Measurements from ENCODE around the gene HNRNPDL.
"Not testable (repeated sequence)": the region's sequence is repeated elsewhere in the genome, so short reads cannot be mapped to it uniquely, and the experiment has no call there.

DNA sequence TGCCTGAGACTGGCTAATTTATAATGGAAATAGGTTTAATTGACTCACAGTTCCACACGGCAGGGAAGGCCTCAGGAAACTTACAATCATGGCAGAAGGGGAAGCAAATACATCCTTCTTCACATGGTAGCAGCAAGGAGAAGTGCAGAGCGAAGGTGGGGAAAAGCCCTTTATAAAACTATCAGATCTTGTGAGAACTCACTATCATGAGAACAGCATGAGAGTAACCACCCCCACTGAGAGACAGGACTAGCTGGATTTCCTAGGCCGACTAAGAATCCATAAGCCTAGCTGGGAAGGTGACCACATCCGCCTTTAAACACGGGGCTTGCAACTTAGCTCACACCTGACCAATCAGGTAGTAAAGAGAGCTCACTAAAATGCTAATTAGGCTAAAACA lies 42.8 kb upstream of the HNRNPDL start:
- TF ChIP-seq, protein P1, sequence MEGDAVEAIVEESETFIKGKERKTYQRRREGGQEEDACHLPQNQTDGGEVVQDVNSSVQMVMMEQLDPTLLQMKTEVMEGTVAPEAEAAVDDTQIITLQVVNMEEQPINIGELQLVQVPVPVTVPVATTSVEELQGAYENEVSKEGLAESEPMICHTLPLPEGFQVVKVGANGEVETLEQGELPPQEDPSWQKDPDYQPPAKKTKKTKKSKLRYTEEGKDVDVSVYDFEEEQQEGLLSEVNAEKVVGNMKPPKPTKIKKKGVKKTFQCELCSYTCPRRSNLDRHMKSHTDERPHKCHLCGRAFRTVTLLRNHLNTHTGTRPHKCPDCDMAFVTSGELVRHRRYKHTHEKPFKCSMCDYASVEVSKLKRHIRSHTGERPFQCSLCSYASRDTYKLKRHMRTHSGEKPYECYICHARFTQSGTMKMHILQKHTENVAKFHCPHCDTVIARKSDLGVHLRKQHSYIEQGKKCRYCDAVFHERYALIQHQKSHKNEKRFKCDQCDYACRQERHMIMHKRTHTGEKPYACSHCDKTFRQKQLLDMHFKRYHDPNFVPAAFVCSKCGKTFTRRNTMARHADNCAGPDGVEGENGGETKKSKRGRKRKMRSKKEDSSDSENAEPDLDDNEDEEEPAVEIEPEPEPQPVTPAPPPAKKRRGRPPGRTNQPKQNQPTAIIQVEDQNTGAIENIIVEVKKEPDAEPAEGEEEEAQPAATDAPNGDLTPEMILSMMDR (IDR thresholded peaks at IDR 0.05; ENCODE audit: insufficient read depth, low read length): not testable (repeated sequence)
- TF ChIP-seq POLR2AphosphoS5, GABPA (IDR thresholded peaks at IDR 0.05; ENCODE audit: low read depth): not testable (repeated sequence)

Measured in HL-60 (cell line).